ENCODE results near the gene MRPL2.

DNA sequence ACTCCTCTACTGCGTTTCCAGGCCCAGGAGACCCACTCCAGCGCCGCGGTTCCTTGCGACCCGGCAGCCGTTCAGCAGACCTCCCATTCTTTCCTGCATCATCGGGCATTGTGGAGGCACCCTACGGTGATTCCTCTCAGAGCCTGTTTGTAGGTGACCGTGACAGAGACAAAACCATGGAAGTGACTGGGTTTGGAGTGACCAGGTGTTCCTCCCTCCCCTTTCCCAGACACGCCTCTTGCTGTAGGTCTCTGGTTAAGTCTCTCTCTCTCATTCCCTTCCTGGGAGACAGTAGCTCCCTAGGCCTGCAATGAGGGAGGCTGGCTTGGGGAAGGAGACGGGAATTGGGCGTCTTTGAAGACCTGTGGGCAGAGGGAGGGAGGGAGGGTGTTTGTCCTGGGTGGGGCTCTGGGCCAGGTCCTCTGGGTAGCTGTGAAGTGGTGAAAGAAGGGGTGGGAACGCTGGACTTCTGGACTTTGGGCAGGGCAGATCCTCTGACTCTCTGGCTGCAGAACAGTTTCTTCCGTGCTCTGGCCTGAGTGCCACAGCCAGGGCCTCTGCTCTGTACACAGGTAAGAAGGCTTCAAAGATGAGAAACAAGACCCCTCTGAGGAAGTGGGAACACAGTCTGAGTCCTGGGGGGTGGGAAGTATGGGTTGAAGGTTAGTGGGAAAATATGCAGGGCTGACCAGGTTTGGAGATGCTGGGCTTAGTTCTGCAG is 960 bp upstream of the MRPL2 start:
- TF ChIP-seq, protein P1, sequence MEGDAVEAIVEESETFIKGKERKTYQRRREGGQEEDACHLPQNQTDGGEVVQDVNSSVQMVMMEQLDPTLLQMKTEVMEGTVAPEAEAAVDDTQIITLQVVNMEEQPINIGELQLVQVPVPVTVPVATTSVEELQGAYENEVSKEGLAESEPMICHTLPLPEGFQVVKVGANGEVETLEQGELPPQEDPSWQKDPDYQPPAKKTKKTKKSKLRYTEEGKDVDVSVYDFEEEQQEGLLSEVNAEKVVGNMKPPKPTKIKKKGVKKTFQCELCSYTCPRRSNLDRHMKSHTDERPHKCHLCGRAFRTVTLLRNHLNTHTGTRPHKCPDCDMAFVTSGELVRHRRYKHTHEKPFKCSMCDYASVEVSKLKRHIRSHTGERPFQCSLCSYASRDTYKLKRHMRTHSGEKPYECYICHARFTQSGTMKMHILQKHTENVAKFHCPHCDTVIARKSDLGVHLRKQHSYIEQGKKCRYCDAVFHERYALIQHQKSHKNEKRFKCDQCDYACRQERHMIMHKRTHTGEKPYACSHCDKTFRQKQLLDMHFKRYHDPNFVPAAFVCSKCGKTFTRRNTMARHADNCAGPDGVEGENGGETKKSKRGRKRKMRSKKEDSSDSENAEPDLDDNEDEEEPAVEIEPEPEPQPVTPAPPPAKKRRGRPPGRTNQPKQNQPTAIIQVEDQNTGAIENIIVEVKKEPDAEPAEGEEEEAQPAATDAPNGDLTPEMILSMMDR (IDR thresholded peaks at IDR 0.05): no peak
- TF ChIP-seq POLR2A (IDR thresholded peaks at IDR 0.05) (no peak), POLR2AphosphoS5 (IDR thresholded peaks at IDR 0.05) (no peak)

Data from prostate gland (tissue), 2 donors.